Measurements from ENCODE around the gene PPP1R16B.
A peak's percentile ranks its signal among the peaks of the same experiment; 100 is the strongest.

PPP1R16B gene

GRCh38 chr20:38805502-38805957 lies at the start of gene PPP1R16B:
Gene PPP1R16B (plus strand): TSS chr20:38805697. CDS start chr20:38835926, 30,229 bp downstream.
- DNase-seq: peak; percentile 6

- DNase-seq: no peak
Observed at GRCh38 chr20:38757145-38757775, 48.2 kb upstream of the PPP1R16B start.

- no peak for DNase-seq
Observed at GRCh38 chr20:38759106-38759505, 46.4 kb upstream of the PPP1R16B start.

DNA sequence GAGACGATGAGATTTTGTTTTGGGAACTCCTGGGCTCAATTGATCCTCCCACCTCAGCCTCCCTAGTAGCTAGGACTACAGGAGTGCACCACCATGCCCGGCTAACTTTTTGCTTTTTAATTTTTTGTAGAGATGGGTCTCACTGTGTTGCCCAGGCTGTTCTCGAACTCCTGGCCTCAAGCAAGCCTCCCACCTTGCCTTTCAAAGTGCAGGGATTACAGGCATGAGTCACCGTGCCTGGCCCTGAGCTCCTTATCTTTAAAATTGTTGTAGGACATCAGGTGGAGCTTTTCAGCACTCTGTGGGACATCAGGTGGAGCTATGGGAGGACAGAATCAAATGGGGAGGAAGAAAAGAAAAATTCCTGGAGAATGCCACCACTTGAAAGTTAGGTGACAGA lies 44.5 kb upstream of the PPP1R16B start:
- DNase-seq: no peak

DNA sequence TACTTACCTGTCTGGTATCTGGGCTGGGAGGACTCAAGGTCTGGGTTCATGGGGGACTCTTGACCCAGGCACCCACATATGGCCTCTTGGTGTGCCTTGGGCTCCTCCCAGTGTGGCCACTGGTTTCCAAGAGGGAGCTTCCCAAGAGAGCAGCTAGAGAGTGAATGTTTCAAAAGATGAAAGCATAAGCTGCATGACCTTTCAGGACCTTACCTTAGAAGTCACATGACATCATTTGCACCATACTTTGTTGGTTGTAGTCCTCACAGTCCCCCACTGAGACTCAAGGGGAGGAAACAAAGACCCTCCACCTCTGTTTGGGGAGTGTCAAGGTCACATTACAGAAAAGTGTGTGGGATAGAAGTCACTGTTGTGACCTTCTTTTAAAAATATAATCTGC lies 43.3 kb upstream of the PPP1R16B start:
- no peak for DNase-seq

- DNase-seq: no peak
Observed at GRCh38 chr20:38763616-38764015, 41.9 kb upstream of the PPP1R16B start.

DNA sequence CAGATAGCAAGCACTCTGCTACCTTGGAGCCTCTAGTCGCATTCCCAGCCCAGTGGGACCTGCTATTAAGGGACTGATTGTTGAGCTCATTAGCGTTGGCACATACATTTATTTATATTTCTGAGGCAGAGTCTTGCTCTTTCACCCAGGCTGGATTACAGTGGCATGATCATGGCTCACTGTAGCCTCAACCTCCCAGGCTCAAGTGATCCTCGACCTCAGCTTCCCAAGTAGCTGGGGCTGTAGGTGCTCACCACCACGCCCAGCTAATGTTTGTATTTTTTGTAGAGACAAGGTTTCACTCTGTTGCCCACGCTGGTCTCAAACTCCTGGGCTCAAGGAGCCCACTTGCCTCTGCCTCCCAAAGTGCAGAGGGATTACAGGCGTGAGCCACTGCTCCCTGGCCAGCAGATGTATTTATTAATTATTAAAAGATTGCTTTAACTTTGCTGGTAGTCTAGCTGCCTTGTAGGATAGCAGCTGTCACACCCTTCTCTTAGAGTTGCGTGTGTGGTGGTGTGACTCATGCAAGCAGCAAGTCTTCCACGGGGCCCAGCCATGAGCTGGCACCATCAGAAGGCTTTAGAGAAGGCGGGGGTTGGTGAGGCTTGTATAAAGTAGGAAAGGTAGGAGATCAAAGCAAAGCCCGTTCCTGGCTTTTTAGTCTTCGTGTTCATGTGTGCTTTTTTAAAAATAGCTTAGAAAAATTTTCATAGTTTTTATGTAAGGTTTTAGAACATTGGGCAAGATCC lies 40.8 kb upstream of the PPP1R16B start:
- no peak for DNase-seq

DNA sequence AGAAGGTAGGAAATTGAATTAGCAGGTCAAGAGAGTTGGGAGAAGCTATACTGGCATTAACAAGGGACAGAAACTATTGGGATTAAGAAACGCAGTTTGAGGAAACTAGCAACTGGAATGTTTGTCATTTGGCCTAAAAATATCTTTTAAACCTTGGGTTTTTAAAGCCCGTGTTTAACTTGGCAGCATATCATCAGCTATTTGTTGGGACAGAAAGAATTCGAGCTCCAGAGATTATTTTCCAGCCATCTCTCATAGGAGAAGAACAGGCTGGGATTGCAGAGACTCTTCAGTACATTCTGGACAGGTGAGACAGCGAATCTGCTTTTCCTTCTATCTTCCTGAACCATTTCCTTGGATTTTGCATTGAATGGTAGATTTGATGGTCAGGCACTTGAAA lies 39.4 kb upstream of the PPP1R16B start:
- no peak for DNase-seq

- no peak for DNase-seq
Observed at GRCh38 chr20:38769376-38770295, 35.9 kb upstream of the PPP1R16B start.

GRCh38 chr20:38770546-38770945 lies 35.0 kb upstream of the PPP1R16B start:
- no peak for DNase-seq

DNA sequence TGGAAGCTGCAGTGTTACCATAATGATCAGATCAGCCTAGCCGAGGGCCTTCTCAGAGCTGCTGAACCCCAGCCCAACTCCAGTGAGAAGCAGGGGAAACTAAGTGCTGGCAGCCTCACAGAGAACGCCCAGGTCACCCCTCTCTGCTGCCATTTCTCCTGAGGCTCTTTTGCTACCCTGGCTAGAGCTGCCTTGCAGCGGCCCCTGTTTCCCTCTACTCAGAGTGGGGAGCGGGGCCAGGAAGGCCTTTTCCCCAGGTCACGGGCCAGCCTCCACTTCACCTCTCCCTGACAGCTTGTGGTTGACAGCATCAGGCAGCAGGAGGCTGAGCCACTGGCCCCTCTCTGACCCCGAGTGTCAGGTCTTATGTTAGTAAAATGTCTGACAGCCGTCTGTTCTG lies 34.5 kb upstream of the PPP1R16B start:
- DNase-seq: no peak

GRCh38 chr20:38771621-38772020 lies 33.9 kb upstream of the PPP1R16B start:
- no peak for DNase-seq

DNA sequence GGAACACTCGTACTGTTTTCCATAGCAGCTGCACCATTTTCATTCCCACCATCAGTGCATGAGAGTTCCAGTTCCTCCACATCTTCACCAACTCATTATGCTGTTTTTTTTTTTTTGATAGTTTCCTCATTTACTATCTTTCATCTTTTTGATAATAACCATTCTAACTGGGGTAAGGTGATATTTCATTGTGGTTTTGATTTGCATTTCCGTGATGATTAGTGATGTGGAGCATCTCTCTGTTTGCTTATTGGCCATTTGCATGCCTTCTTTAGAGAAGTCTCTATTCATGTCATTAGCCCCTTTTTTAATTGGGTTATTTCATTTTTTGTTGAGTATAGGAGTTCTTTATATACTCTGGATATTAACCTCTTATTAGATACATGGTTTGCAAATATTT lies 31.3 kb upstream of the PPP1R16B start:
- no peak for DNase-seq

DNA sequence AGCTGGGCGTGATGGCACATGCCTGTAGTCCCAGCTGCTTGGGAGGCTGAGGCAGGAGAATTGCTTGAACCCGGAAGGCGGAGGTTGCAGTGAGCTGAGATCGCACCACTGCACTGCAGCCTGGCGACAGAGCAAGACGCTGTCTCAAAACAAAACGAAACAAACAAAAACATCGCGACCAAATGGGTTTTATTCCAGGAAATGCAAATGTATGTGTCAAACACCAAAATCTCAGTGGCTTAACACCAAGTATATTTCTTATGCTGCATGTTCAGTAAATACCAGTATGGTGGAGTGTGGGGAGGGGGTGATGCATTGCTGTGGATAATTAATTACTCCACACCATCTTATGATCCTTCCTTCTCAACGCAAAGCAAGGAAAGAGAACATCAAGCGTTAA lies 29.1 kb upstream of the PPP1R16B start:
- DNase-seq: no peak

DNA sequence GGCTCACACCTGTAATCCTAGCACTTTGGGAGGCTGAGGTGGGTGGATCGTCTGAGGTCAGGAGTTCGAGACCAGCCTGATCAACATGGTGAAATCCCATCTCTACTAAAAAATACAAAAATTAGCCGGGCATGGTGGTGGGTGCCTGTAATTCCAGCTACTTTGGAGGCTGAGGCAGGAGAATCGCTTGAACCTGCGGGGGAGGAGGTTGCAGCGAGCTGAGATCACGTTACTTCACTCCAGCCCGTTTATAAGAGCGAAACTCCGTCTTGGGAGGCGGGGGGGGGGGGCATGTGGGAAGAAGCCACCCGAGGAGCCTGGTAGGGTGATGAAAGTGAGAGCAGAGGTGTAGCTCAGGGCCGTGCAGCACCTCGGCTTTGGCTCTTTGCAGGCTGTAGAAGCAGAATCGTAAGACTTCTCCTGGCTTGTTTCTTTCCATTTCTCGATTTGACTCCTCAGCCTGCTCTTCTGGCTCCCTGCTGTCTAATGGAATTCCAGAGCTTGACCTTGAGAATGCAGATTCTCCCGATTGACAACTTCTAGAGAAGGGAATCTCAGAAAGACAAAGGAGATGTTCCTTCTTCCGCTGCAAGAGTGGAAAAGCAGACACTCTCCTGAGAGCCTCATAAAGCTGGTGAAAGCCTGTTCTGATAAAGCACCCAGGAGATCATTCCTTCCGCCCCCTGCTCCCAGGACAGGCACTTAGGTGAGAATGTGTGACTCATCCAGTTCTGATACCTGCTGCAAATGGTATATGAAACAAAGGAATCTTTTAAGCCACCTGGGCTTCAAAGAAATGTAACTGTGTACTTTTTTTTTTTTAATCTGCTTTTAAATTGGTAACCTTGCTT lies 26.0 kb upstream of the PPP1R16B start:
- DNase-seq: no peak

GRCh38 chr20:38782275-38782674 lies 23.2 kb upstream of the PPP1R16B start:
- no peak for DNase-seq

DNA sequence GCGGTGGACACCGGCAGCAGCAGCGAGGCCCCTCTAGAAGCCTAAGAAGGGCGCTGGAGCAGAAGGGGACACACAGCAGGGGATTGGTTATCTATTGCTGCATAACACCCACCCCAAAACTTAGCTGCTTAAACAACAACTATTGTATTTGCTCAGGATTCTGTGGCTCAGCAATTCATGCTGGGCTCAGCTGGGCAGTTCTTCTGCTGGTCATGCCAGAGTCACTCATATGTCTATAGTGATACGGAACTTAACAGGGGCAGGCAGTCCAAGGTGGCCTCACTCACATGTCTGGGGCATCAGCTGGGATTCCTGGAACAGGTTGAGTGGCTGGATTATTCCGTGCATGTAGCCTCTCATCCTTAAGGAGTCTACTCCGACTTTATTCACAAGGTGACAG lies 17.6 kb upstream of the PPP1R16B start:
- no peak for DNase-seq

- DNase-seq: no peak
Observed at GRCh38 chr20:38789503-38790199, 15.8 kb upstream of the PPP1R16B start.

DNA sequence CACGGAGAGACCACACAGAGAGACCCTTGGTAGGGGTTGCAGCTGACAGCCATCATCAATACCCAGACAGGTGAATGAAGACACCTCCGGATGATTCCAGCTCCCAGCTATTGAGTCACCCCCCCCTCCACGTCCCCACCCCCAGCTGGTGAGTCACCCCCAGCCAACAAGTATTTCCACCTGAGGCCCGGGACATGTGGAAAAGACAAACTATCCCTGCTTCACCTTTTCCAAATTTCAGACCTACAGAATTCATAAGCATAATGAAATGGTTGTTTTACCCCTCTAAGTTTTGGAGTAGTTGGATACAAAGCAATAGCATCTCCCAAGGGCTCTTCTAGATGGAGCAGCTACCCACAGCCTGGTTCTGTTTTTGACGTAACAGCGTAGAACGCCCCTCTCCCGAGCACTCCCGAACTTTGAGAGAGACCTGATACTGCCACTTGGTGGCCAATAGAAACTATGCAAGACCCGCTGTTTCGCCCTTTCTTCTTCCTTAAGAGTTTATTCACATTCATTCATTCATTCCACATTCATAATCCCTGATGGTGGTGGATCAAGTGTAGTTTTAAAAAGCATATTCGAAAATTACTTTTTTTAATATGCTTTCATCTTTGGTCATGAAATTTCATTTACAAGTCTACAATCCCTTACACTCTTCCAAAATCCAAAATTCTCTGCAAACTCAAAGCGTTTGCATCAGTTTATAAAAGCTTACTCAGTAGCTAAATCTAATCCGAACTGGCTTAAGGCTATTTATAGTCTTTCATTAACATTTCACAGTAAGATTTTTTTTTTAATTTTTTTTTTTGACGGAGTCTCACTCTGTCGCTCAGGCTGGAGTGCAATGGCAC lies 15.1 kb upstream of the PPP1R16B start:
- no peak for DNase-seq

DNA sequence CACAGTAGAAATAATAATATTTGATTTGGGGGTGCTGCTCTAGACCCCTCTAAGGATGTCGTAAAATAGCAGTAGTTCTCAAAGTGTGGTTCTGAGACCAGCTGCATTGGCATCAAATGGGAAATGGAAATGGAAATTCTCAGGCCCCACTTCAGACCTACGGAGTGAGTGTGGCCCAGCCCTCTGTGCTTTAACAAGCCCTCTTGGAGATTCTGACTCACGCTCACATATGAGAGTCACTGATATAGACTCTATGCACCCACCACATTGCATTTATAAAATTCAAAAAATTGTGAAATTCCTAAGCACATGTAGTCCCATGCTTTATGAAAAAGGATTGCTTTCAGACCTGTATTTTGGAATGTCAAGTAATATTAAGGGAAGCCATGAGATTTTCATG lies 14.2 kb upstream of the PPP1R16B start:
- DNase-seq: no peak

- DNase-seq: no peak
Observed at GRCh38 chr20:38791940-38792339, 13.6 kb upstream of the PPP1R16B start.
